ENCODE measurements around the gene MED12L.

GRCh38 chr3:151155409-151156128 is 70.1 kb downstream of the MED12L start:
- TF ChIP-seq CTCF (IDR thresholded peaks at IDR 0.05), result no peak
- TF ChIP-seq POLR2AphosphoS5 (IDR thresholded peaks at IDR 0.05), result no peak

All from breast epithelium (tissue), 3 donors.